ENCODE measurements around the gene PLEKHH1.

PLEKHH1 gene

DNA sequence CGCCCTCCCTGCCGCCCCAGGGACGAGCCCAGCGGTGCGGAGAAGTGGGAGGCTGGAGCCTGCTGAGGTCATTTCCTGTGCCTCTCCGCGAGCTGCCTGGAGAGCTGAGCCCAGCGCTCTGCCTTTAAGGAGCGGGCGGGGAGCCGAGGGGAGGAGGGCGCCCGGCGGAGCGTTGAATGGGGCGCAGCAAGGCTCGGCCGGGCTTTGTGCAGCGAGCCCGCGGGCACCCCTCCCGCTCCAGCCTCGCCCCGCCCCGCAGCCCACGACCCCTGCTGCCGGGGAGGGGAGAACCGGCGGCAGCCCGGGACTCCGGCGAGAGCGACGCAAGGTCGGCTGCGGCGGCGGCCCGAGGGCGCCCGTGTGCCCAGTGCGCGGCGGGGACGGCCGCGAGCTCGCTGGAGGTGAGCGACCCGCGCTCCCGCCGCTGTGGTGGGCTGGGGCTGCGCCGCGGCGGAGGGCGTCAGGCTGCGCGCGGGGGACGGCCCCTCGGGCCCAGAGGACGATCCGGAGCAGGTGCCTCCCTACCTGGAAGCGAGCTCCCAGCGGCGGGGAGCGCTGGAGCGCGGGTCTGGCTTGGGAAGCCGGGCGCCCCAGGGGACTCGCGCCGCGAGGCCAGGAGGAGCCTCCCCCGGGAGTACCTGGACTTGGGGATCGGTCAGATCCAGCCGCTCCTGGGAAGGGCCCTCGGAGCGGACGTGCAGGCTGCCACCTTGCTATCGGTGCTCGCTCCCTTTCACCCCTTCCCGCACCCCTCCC, at the start of gene PLEKHH1 (continued):
- peak; percentile 25; the same call in 1 of the 2 replicates for TF ChIP-seq KLF10 (tag by site-specific recombination; IDR thresholded peaks at IDR 0.05)
- TF ChIP-seq ZSCAN23 (tag by site-specific recombination; IDR thresholded peaks at IDR 0.05), result no peak
- TF ChIP-seq, protein P1, sequence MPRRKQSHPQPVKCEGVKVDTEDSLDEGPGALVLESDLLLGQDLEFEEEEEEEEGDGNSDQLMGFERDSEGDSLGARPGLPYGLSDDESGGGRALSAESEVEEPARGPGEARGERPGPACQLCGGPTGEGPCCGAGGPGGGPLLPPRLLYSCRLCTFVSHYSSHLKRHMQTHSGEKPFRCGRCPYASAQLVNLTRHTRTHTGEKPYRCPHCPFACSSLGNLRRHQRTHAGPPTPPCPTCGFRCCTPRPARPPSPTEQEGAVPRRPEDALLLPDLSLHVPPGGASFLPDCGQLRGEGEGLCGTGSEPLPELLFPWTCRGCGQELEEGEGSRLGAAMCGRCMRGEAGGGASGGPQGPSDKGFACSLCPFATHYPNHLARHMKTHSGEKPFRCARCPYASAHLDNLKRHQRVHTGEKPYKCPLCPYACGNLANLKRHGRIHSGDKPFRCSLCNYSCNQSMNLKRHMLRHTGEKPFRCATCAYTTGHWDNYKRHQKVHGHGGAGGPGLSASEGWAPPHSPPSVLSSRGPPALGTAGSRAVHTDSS (tag by site-specific recombination; IDR thresholded peaks at IDR 0.05), result no peak
- TF ChIP-seq, protein P2, sequence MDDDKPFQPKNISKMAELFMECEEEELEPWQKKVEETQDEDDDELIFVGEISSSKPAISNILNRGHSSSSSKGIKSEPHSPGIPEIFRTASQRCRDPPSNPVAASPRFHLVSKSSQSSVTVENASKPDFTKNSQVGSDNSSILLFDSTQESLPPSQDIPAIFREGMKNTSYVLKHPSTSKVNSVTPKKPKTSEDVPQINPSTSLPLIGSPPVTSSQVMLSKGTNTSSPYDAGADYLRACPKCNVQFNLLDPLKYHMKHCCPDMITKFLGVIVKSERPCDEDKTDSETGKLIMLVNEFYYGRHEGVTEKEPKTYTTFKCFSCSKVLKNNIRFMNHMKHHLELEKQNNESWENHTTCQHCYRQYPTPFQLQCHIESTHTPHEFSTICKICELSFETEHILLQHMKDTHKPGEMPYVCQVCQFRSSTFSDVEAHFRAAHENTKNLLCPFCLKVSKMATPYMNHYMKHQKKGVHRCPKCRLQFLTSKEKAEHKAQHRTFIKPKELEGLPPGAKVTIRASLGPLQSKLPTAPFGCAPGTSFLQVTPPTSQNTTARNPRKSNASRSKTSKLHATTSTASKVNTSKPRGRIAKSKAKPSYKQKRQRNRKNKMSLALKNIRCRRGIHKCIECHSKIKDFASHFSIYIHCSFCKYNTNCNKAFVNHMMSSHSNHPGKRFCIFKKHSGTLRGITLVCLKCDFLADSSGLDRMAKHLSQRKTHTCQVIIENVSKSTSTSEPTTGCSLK (tag by site-specific recombination; IDR thresholded peaks at IDR 0.05), result no peak
- no peak for TF ChIP-seq ZNF544 (tag by site-specific recombination; IDR thresholded peaks at IDR 0.05)
- peak; percentile 41; the same call in 1 of the 2 replicates for TF ChIP-seq ZBTB48 (tag by site-specific recombination; IDR thresholded peaks at IDR 0.05)
- no peak for TF ChIP-seq RBAK (tag by site-specific recombination; IDR thresholded peaks at IDR 0.05)
- TF ChIP-seq ZNF785 (tag by site-specific recombination; IDR thresholded peaks at IDR 0.05), result no peak
- TF ChIP-seq ZNF335 (tag by site-specific recombination; conservative IDR thresholded peaks at IDR 0.05), result no peak
- no peak for TF ChIP-seq ZNF624 (tag by site-specific recombination; IDR thresholded peaks at IDR 0.05)
- no peak for TF ChIP-seq ZNF626 (tag by site-specific recombination; IDR thresholded peaks at IDR 0.05)
- TF ChIP-seq, protein P3, sequence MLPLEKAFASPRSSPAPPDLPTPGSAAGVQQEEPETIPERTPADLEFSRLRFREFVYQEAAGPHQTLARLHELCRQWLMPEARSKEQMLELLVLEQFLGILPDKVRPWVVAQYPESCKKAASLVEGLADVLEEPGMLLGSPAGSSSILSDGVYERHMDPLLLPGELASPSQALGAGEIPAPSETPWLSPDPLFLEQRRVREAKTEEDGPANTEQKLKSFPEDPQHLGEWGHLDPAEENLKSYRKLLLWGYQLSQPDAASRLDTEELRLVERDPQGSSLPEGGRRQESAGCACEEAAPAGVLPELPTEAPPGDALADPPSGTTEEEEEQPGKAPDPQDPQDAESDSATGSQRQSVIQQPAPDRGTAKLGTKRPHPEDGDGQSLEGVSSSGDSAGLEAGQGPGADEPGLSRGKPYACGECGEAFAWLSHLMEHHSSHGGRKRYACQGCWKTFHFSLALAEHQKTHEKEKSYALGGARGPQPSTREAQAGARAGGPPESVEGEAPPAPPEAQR (tag by site-specific recombination; IDR thresholded peaks at IDR 0.05), result no peak
- peak; percentile 45 for TF ChIP-seq SP3 (tag by site-specific recombination; IDR thresholded peaks at IDR 0.05)
- TF ChIP-seq ZNF501 (tag by site-specific recombination; IDR thresholded peaks at IDR 0.05), result no peak
- TF ChIP-seq, protein P4, sequence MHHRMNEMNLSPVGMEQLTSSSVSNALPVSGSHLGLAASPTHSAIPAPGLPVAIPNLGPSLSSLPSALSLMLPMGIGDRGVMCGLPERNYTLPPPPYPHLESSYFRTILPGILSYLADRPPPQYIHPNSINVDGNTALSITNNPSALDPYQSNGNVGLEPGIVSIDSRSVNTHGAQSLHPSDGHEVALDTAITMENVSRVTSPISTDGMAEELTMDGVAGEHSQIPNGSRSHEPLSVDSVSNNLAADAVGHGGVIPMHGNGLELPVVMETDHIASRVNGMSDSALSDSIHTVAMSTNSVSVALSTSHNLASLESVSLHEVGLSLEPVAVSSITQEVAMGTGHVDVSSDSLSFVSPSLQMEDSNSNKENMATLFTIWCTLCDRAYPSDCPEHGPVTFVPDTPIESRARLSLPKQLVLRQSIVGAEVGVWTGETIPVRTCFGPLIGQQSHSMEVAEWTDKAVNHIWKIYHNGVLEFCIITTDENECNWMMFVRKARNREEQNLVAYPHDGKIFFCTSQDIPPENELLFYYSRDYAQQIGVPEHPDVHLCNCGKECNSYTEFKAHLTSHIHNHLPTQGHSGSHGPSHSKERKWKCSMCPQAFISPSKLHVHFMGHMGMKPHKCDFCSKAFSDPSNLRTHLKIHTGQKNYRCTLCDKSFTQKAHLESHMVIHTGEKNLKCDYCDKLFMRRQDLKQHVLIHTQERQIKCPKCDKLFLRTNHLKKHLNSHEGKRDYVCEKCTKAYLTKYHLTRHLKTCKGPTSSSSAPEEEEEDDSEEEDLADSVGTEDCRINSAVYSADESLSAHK (tag by site-specific recombination; IDR thresholded peaks at IDR 0.05), result no peak
- TF ChIP-seq, protein P5, sequence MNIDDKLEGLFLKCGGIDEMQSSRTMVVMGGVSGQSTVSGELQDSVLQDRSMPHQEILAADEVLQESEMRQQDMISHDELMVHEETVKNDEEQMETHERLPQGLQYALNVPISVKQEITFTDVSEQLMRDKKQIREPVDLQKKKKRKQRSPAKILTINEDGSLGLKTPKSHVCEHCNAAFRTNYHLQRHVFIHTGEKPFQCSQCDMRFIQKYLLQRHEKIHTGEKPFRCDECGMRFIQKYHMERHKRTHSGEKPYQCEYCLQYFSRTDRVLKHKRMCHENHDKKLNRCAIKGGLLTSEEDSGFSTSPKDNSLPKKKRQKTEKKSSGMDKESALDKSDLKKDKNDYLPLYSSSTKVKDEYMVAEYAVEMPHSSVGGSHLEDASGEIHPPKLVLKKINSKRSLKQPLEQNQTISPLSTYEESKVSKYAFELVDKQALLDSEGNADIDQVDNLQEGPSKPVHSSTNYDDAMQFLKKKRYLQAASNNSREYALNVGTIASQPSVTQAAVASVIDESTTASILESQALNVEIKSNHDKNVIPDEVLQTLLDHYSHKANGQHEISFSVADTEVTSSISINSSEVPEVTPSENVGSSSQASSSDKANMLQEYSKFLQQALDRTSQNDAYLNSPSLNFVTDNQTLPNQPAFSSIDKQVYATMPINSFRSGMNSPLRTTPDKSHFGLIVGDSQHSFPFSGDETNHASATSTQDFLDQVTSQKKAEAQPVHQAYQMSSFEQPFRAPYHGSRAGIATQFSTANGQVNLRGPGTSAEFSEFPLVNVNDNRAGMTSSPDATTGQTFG (tag by site-specific recombination; IDR thresholded peaks at IDR 0.05; ENCODE audit: borderline replicate concordance), result no peak
- peak; percentile 53; the same call in 1 of the 2 replicates for TF ChIP-seq WT1 (tag by site-specific recombination; IDR thresholded peaks at IDR 0.05)
- TF ChIP-seq TRIM28 (IDR thresholded peaks at IDR 0.05; ENCODE audit: borderline replicate concordance, low read length), result no peak
- no peak for TF ChIP-seq ZNF530 (tag by site-specific recombination; IDR thresholded peaks at IDR 0.05; ENCODE audit: low read depth)
- TF ChIP-seq, protein P6, sequence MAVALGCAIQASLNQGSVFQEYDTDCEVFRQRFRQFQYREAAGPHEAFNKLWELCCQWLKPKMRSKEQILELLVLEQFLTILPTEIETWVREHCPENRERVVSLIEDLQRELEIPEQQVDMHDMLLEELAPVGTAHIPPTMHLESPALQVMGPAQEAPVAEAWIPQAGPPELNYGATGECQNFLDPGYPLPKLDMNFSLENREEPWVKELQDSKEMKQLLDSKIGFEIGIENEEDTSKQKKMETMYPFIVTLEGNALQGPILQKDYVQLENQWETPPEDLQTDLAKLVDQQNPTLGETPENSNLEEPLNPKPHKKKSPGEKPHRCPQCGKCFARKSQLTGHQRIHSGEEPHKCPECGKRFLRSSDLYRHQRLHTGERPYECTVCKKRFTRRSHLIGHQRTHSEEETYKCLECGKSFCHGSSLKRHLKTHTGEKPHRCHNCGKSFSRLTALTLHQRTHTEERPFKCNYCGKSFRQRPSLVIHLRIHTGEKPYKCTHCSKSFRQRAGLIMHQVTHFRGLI (tag by site-specific recombination; IDR thresholded peaks at IDR 0.05), result peak; percentile 84
- no peak for TF ChIP-seq YY1 (tag by site-specific recombination; IDR thresholded peaks at IDR 0.05)
- TF ChIP-seq ZBTB7A (tag by site-specific recombination; IDR thresholded peaks at IDR 0.05; ENCODE audit: low read depth), result no peak
- no peak for TF ChIP-seq ZNF843 (tag by site-specific recombination; IDR thresholded peaks at IDR 0.05)
- no peak for TF ChIP-seq ZNF112 (tag by site-specific recombination; IDR thresholded peaks at IDR 0.05)
- TF ChIP-seq ZEB2 (tag by site-specific recombination; IDR thresholded peaks at IDR 0.05), result peak; percentile 48
- TF ChIP-seq ZNF610 (tag by site-specific recombination; IDR thresholded peaks at IDR 0.05; ENCODE audit: borderline replicate concordance), result peak; percentile 83; the same call in 1 of the 2 replicates
- no peak for TF ChIP-seq ZNF302 (tag by site-specific recombination; IDR thresholded peaks at IDR 0.05; ENCODE audit: low read depth)
- no peak for TF ChIP-seq ZNF350 (tag by site-specific recombination; IDR thresholded peaks at IDR 0.05)
- no peak for TF ChIP-seq ZNF10 (tag by site-specific recombination; IDR thresholded peaks at IDR 0.05)
- TF ChIP-seq OSR2 (tag by site-specific recombination; IDR thresholded peaks at IDR 0.05), result no peak
